T-helper 2 cell treated with Interferon-gamma antibody and Interleukin-4, amounts not matched to agents 100 ng/mL and 5 ng/mL, for 36 hours (primary cell): ENCODE measurements around the gene GABBR2. TPM values are rescaled to one million over a fixed set of nuclear protein-coding genes. Genes with fewer than 3 reads are reported as not detected.

Source experiments
- intact Hi-C: fragments of 100-400 bp; cut with micrococcal nuclease; formaldehyde crosslinking; loops from one replicate; pipeline ENCODE4 v1.15.1; 2023
- total RNA-seq: library from RNA; stranded (reverse); gene quantifications from 2 replicates; pipeline ENCODE4 v1.2.3, GENCODE V29; 2022

GABBR2 gene
- total RNA-seq, 1 donor from 2014 or later = not detected

GRCh38 chr9:98326459-98327248 is 382.1 kb downstream of the GABBR2 start:
- intact Hi-C loops = no loop called here

GRCh38 chr9:98324801-98325200 is 383.9 kb downstream of the GABBR2 start:
- intact Hi-C loops = no loop called here

GRCh38 chr9:98323831-98324135 is 385.0 kb downstream of the GABBR2 start:
- intact Hi-C loops = no loop called here

- intact Hi-C loops = no loop called here
Observed at GRCh38 chr9:98323051-98323830, 385.5 kb downstream of the GABBR2 start.

GRCh38 chr9:98321269-98321668 is 387.5 kb downstream of the GABBR2 start:
- intact Hi-C loops = no loop called here

- intact Hi-C loops = no loop called here
Observed at GRCh38 chr9:98318834-98319478, 389.8 kb downstream of the GABBR2 start.

- intact Hi-C loops = no loop called here
Observed at GRCh38 chr9:98318041-98318790, 390.5 kb downstream of the GABBR2 start.

GRCh38 chr9:98317134-98317857 is 391.4 kb downstream of the GABBR2 start:
- intact Hi-C loops = no loop called here

GRCh38 chr9:98316445-98317133 is 392.1 kb downstream of the GABBR2 start:
- intact Hi-C loops = no loop called here

- intact Hi-C loops = loop anchor here (1.0 kb wide), 2 partner anchors 461 to 476 kb away; no protein-coding TSS in a partner anchor
Observed at GRCh38 chr9:98315551-98316060, 393.1 kb downstream of the GABBR2 start.

- intact Hi-C loops = loop anchor here (1.0 kb wide), 2 partner anchors 461 to 476 kb away; no protein-coding TSS in a partner anchor
Observed at GRCh38 chr9:98315067-98315453, 393.7 kb downstream of the GABBR2 start.

- intact Hi-C loops = loop anchor here (1.0 kb wide), 2 partner anchors 462 to 477 kb away; no protein-coding TSS in a partner anchor
Observed at GRCh38 chr9:98314381-98315066, 394.2 kb downstream of the GABBR2 start.

GRCh38 chr9:98312365-98312764 is 396.4 kb downstream of the GABBR2 start:
- intact Hi-C loops = no loop called here

GRCh38 chr9:98311541-98311940 is 397.2 kb downstream of the GABBR2 start:
- intact Hi-C loops = no loop called here

GRCh38 chr9:98310752-98311392 is 397.9 kb downstream of the GABBR2 start:
- intact Hi-C loops = no loop called here

GRCh38 chr9:98306384-98307145 is 402.2 kb downstream of the GABBR2 start:
- intact Hi-C loops = no loop called here

GRCh38 chr9:98304381-98304780 is 404.4 kb downstream of the GABBR2 start:
- intact Hi-C loops = no loop called here

GRCh38 chr9:98303633-98304125 is 405.1 kb downstream of the GABBR2 start:
- intact Hi-C loops = no loop called here
